Breast epithelium (tissue), 3 donors: ENCODE results near the gene ERP29.

Experiments used
- POLR2AphosphoS5 ChIP-seq, 3 donors: sonication (generic); formaldehyde crosslinking; IDR thresholded peaks; one replicate each; pipeline ENCODE4 v1.6.1; 2017; ENCODE audit warnings: antibody characterized with exemption in 3 of 3
- TF ChIP-seq, protein P1 (sequence below), 3 donors: fragments of 450-650 bp; IDR thresholded peaks; one replicate each; pipeline ENCODE4 v1.5.1; 2016 to 2017; ENCODE audit warnings: antibody characterized with exemption in 3 of 3, mild to moderate bottlenecking in 3 of 3, moderate library complexity in 3 of 3

DNA sequence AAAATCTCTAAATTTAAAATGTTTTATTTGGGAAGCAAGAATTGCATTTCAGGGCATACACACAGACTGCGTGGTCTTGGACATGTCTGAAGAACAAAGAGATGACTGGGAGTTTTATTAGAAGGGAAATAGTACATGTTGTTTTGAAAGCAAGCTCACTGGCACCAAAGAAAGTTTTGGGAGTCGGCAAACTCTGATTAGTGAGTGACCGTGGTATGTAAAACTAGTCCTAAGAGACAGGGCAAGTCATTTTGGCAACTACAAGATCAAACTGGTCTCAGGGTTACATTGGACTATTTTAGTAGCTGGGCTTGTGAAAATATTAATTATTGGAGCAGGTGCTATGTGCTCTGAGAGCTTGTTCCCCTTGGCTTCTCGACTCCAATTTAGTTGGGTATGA, 15.2 kb upstream of the ERP29 start:
- TF ChIP-seq, protein P1, sequence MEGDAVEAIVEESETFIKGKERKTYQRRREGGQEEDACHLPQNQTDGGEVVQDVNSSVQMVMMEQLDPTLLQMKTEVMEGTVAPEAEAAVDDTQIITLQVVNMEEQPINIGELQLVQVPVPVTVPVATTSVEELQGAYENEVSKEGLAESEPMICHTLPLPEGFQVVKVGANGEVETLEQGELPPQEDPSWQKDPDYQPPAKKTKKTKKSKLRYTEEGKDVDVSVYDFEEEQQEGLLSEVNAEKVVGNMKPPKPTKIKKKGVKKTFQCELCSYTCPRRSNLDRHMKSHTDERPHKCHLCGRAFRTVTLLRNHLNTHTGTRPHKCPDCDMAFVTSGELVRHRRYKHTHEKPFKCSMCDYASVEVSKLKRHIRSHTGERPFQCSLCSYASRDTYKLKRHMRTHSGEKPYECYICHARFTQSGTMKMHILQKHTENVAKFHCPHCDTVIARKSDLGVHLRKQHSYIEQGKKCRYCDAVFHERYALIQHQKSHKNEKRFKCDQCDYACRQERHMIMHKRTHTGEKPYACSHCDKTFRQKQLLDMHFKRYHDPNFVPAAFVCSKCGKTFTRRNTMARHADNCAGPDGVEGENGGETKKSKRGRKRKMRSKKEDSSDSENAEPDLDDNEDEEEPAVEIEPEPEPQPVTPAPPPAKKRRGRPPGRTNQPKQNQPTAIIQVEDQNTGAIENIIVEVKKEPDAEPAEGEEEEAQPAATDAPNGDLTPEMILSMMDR (IDR thresholded peaks at IDR 0.05), result no peak
- TF ChIP-seq POLR2AphosphoS5 (IDR thresholded peaks at IDR 0.05), result no peak
